Activated naive CD4-positive, alpha-beta T cell (primary cell): ENCODE data around the gene WWOX.

Source experiments
- DNase-seq, 4 experiments: peaks; one replicate each; lab custom pipeline; 2025; lab: John Stamatoyannopoulos, UW

WWOX gene

DNA sequence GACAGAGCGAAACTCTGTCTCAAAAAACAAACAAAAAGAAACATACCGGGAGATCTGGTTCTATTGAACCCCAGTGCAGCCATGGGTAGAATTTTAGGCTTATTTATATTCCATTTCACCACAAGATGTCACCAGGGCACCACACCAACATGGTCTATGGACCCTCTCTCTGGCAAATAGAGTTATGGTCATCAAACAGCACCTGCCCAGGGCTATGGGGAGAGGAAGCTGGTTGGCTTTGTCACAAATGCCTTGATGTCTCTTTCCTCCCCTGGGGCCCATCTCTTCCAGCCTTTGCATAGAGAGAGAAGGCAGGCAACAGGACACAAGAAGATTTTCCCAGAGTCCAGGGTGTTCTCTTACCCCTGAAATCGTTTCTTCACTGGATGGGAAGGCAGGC is 128.4 kb downstream of the WWOX start:
- no peak for DNase-seq

DNA sequence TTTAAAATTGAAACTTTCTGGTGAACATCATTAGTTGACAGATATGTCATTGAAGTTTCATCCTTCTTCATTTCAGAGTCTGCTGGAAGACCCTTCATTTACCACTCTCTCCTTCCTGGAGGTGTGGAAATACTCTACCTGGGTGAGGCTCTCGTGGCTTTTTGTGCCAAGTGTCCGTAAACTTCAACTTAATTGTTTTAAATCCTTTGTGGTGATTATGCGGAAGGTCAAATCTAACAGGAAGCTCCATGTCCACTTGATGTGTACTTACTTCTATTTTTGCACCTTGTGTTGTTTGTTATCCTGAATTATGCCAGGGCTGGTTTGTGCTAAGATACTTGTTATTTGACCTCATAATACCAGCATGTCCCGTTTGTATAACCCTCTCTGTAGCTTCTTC is 129.2 kb downstream of the WWOX start:
- no peak for DNase-seq

DNA sequence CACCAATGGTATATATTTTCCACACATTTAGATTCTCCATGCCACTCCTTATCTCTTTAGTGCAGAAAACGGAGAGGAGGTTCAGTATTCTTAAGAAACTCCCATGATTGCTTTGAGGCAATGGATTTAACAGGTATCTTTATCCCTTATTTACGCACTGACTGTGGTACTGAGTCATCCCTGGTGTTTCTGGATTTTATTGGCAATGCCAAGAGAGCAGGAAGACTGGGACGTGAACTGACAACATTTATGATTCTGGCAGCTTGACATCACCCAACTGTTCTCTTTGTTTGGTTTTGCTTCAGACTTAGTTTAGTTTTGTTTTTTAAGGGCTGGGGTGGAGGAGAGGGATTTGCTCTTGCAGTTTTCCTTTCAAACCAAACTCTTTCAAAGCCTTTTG is 131.4 kb downstream of the WWOX start:
- no peak for DNase-seq

DNA sequence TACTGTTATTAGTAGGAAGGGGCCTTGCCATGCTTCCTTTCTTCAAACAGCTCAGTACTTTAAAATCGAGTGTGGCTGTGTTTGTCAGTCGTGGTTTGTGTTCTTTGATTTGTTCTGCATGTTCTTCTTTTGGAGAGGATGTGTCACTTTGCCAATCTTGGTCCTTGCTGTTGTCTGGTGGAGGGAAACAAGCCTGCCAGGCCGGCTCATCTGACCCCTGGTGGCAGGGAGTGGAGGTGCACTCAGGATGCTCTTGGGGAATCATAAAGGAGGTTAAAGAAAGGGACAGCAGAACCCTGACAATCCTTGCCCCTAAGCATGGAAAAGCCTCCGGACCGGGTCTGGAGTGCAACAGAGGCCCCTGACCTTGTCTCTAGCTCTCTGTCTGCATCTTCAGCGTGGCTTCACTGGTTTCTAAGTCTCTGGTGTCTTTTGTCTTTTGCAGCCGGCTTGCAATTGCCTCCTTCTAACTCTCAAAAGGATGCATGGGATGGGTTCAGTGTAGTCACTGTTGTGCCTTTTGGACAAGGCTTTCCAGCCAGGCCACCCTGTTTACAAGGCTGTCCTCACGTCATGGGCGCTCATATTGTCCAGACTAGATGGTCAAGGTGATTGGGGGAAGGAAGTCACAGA is 135.8 kb downstream of the WWOX start:
- peak in 3 of 4 experiments; percentile 40 to 43 (median 41) for DNase-seq

DNA sequence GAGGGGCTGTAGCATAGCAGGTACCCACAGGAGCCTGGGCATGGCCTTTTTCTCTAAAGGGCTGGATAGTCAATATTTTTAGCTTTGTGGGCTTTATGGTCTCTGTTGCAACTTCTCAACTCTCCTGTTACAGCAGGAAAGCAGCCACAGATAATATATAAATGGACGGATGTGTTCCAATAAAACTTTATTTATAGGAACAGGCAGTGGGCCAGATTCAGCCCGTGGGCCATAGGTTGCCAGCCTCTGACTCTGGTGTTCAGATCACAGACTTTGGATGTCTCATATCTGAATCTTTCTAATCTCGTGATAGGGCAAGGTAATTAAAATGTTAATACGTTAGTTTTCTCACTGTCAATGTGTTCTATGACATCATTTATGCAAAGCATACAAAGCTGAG is 136.4 kb downstream of the WWOX start:
- DNase-seq: no peak

DNA sequence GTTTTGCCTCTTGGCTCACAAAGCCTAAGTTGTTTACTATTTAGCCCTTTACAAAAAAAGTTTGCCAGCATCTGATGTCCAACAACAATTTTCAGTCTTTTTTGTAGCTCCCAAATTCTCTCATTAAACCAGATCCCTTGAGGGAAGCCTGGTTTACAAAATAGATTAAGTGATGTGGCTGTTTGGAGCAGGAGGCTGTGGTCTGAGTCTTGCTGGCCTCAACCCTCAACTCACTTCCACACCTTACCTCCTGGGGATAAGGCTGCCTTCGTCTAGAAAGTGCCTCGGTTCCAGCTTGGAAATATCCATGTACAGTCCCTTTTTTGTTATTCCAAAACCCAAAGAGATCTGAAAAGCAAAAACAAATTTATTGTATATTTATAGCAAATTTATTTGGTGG is 138.4 kb downstream of the WWOX start:
- DNase-seq: no peak

DNA sequence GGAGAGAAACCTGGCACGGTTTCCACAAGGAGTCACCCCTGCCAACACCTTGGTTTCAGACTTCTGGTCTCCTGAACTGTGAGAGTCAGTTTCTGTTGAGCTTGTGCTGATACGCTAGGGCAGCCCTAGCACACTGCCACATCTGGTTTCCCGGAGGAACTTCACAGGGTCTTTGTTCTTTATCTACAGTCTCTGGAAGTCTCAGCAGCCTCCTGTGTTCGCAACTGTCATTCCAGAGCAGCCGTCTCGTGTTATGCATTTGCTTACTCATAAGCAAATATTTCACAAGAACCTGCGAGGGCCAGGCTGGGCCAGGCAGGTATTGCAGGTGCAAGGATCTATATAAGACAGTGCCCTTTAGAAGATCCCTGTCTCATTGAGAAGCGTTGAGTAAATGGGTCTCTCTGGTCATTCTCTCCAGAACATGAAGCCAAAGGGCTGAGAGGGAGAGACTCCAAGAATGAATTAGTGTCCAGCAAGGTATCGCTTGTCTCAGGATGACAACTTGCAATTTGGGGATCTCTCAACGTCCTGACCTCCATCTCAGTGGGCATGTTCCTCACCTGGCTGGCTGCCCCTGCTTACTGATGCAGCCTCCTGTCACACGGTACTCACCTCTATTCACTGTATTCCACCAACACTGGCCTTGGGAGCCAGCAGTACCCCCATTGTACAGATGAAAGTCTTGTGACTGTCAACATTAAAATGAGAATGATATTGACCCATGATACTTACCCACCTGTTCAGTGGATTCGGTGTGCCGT is 141.2 kb downstream of the WWOX start:
- no peak for DNase-seq

DNA sequence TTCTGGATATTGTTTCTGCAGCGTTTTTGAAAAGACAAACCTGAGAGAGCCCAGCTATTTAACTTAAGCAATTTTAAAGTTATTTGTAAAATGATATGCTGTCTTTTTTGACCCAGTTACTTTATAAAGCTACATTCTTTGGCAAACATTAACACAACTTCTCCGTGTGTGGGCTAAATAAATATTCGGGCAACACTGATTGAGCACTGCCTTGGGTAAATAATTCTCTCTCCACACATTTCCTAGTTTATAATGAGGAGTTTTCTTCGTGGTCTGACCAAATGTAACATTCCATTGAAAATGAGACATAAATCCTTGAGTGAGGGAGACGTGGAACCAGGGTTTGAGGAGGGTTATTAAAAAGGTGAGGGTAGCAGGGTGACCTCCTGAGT is 142.8 kb downstream of the WWOX start:
- no peak for DNase-seq

DNA sequence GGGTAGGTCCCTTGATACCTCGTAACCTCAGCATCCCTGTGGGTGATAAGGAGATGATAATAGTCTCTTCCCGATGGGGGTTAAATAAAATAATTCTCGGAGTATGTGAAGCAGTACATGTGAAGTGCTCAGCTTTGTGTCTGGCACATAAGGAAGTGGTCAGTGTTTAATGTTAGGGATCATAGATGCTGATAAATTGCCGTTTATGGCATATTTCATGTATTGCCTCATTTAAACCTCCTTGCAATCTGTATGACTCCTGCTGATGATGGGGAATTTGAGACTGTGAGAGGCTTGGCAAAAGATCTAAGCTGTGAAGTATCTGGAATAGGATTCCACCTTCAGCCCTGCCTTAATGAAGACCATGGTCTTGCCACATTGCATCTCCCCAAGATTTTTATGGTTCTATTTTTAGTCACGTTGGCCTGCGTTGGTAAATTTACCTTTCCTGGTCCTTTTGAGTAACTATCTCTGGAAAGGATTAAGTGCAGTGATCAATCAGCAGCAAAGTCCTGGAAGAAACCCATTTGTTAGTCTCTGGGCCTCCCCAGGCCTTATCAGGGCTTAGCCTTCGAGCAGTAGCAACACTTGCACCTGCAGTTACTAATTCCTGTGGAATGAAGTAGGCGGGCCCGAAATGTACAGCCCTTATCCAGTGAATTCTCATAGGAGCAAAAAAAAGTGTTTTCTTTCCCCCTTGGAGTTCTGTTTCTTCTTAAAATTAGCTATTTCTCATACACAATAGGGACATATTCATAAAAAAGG is 144.9 kb downstream of the WWOX start:
- no peak for DNase-seq

DNA sequence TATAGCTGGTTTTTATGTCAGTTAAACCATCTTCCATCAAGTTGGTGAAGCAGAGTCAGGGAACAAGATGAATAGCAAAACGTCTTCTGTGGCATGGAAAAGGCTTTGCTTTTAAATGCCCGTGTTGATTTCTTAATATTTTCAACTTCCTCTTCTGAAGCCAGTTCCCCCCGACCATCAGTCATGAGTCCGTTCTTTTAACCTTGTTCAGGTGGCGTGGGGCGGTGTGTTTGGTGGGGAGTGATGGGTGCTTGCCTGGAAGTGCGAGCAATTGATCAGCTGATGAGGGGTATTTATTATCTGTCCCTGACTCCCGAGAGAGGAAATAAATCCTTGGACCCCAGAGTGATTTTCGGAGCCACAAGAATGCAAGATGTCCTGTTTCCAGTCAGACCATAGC is 147.1 kb downstream of the WWOX start:
- DNase-seq: no peak

DNA sequence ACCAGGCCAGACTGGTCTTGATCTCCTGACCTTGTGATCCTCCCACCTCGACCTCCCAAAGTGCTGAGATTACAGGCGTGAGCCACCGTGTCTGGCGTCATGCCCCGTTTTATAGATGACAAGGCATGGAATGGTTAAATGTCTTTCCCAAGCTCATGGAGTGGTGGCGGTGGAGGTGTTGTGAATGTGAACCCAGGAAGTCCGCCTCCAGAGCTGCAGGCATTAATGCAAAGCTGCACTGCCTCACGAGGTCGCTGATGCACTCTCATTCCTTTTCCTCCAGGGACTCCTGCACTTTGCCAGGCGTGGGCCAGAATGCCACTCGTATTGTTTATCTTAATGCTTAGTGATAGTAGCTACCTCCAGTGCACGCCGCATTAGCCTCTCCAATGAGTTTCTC is 149.6 kb downstream of the WWOX start:
- no peak for DNase-seq

DNA sequence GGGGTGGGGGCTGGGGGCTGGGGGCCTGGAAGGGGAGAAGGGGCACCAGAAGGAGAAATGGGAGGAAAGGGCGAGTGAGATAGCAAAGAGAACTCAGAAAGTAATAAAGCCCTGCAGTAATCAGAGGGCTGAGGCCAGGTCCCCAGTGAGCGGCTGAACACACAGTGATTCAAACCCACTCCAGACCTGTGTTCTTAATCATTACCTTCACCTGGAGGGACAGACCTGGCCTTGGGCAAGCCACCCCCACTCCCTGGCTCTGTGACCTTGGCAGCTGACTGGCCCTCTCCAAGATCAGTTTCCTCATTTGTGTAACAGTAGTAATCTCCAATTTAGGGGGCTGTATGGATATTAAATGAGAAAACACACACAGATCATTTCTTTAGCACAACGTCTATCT is 150.4 kb downstream of the WWOX start:
- DNase-seq: no peak

DNA sequence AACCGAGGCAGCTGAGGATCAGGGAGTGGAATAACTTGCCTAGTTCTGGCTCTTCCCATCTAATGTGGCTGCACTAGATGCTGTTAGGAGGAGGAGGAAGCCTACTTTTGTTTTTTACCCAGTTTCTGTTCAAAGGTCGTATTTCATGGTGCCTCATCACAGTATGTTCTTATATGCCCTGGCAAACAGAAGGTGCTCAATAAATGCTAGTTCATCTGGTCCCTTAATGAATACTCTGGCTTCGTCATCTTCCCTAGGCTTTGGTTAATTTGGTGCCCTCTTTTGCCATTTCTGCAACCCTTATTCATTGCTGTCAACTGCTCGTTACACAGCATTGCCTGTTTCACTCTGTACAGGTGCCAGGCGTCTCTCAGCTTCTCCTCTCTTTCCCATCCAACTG is 151.7 kb downstream of the WWOX start:
- DNase-seq: no peak

DNA sequence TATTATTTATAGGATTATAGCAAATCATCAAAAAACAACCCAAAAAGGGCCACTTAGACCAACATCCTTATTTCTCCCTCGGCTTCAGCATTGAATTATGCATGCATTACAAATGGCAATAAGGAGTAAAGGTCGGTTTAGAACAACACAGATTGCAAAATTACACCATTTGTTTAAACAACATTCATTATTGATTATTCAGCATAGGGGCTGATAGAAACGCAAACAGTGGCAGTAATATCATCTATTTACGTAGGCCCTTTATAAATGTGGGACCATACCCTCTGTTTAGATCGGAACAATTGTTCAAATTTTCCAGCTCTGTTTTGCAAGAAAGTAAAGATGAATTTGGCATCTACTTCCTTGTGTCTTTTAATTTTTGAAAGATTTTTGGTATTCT is 153.3 kb downstream of the WWOX start:
- DNase-seq: no peak

DNA sequence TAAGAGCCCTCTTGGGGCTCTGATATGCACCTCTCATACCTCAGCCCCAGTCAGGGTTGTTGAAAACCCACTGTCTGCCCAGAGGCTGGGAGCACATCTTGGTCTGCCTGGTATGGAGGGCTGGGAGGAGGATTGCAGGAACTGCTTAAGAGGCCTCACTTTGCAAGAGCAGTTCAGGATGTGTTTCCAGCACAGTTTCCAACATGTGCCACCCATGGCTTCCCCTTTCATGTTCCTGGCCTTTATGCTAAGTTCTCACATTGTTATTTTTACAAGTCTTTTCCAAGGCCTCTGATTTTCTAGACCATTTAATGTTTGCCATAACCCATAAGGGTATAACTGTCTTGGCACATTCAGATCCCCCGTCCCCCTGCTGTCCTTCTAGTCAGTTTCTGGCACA is 155.4 kb downstream of the WWOX start:
- DNase-seq: no peak

DNA sequence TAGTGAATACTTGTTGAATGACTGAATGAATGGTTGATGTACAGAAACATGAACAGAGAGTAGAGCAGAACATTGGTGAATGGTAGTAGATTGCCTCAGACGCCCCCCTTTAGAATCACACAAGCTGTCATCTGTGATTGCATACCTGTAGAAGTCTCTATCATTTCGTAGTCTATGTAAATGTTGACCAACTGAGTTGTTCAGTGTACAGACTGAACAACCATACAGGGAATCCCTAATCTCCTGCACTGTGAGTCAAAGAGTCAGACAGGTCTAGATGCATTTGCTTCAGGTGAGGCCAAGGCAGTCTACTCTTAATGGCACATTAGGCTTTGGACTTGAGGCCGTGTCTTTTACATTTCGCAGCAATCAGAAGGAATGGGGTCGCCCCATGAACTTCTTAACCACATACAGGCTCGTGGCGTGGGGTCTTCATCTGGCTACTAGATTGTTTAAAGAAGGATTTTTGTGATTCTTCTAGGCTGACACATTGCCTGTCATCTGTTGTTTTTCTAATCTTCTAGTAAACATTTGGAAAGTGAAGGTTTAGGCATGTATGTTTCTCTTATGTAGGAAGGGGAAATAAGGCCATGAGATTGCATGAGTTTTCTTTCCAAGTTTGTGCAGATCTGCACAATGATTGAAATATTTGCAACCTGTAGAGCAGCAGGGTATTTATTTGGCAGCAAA is 157.4 kb downstream of the WWOX start:
- DNase-seq: no peak

DNA sequence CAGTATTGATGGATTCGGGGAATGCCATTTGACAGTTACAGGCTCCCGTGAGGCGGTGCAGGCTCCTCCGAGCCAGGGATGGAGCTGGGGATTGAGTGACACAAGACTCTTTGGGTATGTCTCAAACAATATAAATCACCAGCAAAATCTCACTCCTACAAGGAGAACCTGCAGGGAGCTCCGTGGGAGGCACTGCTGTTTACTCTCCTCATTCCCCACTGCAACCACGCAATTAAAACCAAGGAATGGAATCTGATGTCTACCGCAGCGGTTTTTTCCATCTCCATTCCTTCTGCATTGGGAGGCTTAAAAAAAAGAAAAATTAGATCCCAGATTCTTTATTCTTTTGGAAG is 157.9 kb downstream of the WWOX start:
- DNase-seq: no peak

DNA sequence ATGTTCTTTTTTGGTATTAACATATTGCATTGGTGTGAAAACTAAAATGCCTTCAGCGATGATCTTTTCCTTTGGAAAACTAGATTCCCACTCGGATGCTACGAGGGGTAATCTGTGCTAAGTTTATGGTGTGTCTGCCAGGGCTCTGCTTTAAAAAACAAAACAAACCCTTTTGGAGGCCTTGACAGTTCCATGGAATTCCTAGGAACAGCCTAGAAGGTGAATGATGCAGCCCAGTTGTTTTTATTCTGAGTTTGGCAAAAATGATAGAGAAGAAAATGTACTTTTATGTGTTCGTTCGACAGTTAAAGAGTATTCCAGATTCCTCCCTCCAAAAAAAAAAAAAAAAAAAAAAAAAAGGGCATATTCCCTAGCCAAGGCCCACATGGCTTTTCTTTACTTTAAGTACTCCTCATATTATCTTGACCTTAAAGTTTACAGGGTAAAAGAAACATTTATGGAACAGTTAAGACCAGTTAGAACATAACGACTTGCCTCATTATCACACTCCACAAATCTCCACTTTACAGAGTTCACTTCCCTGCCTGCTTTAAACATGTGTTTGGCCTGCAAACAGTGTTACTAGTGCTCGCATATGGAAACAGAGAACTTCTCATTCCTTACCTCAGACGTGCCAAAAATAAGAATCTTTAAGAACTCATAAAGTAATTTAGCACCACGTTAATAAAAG is 159.1 kb downstream of the WWOX start:
- DNase-seq: no peak

DNA sequence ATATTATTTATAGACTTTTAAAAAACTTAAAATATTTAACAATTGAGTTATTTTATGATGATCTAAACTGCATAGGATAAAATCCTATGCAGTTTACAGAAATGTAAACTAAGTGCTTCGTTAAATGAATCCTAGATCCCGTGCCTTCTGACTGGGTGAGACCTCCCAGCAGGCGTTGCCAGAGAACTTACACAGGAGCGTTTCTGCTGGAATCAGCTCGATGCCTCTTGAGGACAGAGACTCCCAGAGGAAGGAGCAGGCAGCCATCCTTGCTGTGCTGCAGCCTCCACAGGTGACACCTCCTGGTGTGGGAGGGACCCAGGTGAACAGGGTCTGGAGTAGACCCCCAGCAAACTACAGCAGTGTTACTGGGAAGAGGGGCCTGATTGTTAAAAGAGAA is 160.4 kb downstream of the WWOX start:
- DNase-seq: no peak

DNA sequence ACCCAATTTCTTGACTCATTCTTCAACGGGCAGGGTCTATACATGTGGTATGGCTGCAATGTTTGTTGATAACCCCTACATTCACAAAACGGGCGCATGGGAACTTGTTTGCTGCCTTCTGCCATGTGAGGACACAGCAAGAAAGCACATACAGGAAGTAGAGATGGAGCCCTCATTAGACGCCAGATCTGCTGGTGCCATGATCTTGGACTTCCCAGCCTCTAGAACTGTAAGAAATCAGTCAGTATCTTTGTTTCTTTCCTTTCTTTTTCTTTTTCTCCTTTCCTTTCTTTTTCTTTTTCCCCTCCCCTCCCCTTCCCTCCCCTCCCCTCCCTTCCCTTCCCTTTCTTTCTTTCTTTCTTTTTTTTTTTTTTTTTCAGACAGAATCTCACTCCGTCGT is 165.2 kb downstream of the WWOX start:
- DNase-seq: no peak

DNA sequence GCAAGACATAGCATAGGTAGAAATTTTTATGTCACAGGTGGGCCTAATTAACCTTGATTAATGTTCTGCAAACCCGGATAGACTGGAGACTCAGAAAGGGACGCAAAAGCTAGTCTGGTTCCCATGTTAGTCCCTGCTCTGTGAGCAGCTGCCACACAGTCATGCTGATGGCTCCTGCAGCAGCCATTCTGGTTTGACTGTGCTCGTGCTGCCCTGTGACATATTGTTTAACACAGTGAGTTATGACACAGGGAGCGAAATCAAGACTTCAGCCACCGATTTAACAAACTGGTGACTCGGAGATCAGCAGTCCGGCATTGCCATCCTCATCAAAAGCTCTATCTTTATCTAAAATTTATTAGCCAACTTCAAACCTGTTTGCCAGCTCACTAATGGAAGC is 169.8 kb downstream of the WWOX start:
- DNase-seq: no peak

DNA sequence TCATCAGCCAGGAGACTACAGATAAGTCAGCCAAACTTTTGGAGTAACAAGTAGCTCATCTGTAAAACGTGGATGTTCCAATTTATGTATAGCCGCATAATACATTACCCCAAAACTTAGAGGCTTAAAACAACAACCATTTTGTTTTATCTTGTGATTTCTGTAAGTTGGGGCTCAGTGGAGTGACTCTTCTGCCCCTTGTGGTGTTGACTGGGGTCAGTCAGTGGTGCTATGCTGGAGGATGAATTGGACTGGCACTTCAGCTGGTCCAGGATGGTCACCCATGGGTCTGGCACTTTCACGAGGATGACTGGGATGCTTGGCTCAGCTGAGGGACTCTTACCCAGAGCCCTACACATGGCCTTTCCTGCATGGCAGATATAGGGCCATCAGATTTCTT is 172.5 kb downstream of the WWOX start:
- DNase-seq: no peak
